Ishikawa (cell line): ENCODE results near the gene TPCN1.

Source experiments
- CREB1 ChIP-seq: IDR thresholded peaks from 2 replicates; pipeline ENCODE4 v1.6.1; 2012; ENCODE audit warnings: low read depth
- EP300 ChIP-seq: IDR thresholded peaks from 2 replicates; pipeline ENCODE4 v1.6.1; 2012; ENCODE audit warnings: borderline replicate concordance
- MAX ChIP-seq: IDR thresholded peaks from 2 replicates; pipeline ENCODE4 v1.6.1; 2012
- RAD21 ChIP-seq: IDR thresholded peaks from 2 replicates; pipeline ENCODE4 v1.6.1; 2012; ENCODE audit warnings: low read depth
- REST ChIP-seq: IDR thresholded peaks from 2 replicates; pipeline ENCODE4 v1.6.1; 2012; ENCODE audit warnings: low read depth, mild to moderate bottlenecking
- TCF12 ChIP-seq: IDR thresholded peaks from 2 replicates; pipeline ENCODE4 v1.6.1; 2012; ENCODE audit warnings: low read depth

GRCh38 chr12:113287899-113288282 lies 66.6 kb downstream of the TPCN1 start:
- TF ChIP-seq EP300: no peak
- no peak for TF ChIP-seq MAX
- no peak for TF ChIP-seq RAD21
- no peak for TF ChIP-seq REST
- TF ChIP-seq TCF12: no peak
- TF ChIP-seq CREB1: no peak
